ENCODE data around the gene SCARB1.

GRCh38 chr12:124736115-124737039 is 127.3 kb downstream of the SCARB1 start:
- TF ChIP-seq POLR2AphosphoS5 (IDR thresholded peaks at IDR 0.05) = no peak
- TF ChIP-seq, protein P1, sequence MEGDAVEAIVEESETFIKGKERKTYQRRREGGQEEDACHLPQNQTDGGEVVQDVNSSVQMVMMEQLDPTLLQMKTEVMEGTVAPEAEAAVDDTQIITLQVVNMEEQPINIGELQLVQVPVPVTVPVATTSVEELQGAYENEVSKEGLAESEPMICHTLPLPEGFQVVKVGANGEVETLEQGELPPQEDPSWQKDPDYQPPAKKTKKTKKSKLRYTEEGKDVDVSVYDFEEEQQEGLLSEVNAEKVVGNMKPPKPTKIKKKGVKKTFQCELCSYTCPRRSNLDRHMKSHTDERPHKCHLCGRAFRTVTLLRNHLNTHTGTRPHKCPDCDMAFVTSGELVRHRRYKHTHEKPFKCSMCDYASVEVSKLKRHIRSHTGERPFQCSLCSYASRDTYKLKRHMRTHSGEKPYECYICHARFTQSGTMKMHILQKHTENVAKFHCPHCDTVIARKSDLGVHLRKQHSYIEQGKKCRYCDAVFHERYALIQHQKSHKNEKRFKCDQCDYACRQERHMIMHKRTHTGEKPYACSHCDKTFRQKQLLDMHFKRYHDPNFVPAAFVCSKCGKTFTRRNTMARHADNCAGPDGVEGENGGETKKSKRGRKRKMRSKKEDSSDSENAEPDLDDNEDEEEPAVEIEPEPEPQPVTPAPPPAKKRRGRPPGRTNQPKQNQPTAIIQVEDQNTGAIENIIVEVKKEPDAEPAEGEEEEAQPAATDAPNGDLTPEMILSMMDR (IDR thresholded peaks at IDR 0.05) = no peak

Measured in esophagus muscularis mucosa (tissue), 3 donors.